ENCODE measurements around the gene ANKS6.

DNA sequence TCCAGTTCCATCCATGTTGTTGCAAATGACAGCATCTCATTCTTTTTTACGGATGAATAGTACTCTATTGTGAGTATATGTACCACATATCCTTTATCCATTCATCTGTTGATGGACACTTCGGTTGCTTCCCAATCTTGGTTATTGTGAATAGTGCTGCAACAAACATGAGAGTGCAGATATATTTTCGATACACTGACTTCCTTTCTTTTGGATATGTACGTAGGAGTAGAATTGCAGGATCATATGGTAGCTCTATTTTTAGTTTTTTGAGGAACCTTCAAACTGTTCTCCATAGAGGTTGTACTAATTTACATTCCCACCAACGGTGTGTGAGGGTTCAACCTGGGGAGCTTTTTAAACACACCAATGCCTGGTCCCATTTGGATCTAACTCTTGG lies 33.4 kb upstream of the ANKS6 start:
- TF ChIP-seq, protein P1, sequence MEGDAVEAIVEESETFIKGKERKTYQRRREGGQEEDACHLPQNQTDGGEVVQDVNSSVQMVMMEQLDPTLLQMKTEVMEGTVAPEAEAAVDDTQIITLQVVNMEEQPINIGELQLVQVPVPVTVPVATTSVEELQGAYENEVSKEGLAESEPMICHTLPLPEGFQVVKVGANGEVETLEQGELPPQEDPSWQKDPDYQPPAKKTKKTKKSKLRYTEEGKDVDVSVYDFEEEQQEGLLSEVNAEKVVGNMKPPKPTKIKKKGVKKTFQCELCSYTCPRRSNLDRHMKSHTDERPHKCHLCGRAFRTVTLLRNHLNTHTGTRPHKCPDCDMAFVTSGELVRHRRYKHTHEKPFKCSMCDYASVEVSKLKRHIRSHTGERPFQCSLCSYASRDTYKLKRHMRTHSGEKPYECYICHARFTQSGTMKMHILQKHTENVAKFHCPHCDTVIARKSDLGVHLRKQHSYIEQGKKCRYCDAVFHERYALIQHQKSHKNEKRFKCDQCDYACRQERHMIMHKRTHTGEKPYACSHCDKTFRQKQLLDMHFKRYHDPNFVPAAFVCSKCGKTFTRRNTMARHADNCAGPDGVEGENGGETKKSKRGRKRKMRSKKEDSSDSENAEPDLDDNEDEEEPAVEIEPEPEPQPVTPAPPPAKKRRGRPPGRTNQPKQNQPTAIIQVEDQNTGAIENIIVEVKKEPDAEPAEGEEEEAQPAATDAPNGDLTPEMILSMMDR (IDR thresholded peaks at IDR 0.05), result no peak
- TF ChIP-seq POLR2A (IDR thresholded peaks at IDR 0.05; ENCODE audit: low read depth) (no peak), EP300 (IDR thresholded peaks at IDR 0.05) (no peak)

Data from esophagus muscularis mucosa (tissue), 4 donors.